G401.6 (cell line): ENCODE results near the gene HCFC1.

Source experiments
- FAIRE-seq: peaks from 2 replicates; lab custom pipeline; 2012; peaks lifted over from hg19 to GRCh38; lab: Jason Lieb, UNC

HCFC1 gene

GRCh38 chrX:153956044-153956907 lies 15.3 kb downstream of the HCFC1 start:
- no peak for FAIRE-seq

- FAIRE-seq: no peak
These were observed 16.3 kb downstream of the HCFC1 start for GRCh38 chrX:153955228-153955732.

DNA sequence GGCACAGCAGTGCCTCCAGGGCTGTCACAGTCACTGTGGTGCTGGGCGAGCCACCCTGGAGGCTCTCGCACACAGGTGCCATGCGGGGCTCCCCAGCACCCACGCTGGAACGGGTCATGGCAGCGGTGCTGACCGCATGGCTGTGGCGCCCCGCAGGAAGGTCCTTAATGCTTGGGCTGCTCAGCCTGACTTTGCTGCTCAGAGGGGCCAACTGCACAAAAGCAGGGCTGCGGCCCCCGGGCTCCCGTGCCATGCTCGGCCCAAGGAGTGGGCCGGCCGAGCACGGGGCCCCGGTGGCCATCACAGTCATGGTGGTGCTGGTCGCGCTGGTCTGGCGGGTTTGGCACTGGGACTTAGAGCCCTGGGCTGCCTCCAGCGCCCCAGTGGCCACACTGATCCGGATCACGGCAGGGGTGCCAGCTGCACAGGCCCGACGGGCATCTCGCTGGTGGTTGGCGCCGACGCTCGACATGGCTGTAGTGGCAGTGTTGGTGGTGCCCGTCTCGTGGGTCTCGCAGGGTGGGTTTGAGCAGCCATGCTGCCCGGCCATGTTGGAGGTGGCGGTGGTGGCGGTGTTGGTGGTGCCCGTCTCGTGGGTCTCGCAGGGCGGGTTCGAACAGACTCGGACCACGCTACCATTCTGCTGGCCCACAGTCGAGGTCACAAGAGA lies 16.9 kb downstream of the HCFC1 start:
- no peak for FAIRE-seq

- no peak for FAIRE-seq
These were observed 17.6 kb downstream of the HCFC1 start for GRCh38 chrX:153953892-153954557.

DNA sequence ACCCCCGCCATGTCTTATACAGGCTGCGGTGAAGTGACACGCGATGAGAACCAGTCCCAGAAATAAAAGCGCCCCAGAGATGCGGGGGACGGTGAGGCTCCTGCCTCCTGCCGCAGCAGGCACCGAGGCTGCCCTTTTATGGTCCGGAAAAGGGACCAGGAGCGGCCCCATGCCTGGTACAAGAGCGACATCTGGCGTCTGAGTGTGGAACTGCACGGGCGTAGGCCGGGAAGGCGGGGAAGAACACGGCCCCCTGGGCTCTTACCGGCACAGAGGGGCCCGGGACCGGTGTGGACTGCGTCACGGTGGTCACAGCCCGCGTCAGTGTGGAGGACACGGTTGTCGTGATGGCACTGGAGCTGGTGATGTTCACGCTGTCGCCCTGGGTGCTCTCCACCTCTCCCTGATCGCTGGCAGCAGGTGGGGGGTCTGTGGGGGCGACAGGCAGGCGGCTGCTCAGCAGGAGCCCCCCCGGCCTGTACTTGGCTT lies 18.2 kb downstream of the HCFC1 start:
- FAIRE-seq: peak; percentile 54

- no peak for FAIRE-seq
These were observed 19.1 kb downstream of the HCFC1 start for GRCh38 chrX:153952373-153953026.

DNA sequence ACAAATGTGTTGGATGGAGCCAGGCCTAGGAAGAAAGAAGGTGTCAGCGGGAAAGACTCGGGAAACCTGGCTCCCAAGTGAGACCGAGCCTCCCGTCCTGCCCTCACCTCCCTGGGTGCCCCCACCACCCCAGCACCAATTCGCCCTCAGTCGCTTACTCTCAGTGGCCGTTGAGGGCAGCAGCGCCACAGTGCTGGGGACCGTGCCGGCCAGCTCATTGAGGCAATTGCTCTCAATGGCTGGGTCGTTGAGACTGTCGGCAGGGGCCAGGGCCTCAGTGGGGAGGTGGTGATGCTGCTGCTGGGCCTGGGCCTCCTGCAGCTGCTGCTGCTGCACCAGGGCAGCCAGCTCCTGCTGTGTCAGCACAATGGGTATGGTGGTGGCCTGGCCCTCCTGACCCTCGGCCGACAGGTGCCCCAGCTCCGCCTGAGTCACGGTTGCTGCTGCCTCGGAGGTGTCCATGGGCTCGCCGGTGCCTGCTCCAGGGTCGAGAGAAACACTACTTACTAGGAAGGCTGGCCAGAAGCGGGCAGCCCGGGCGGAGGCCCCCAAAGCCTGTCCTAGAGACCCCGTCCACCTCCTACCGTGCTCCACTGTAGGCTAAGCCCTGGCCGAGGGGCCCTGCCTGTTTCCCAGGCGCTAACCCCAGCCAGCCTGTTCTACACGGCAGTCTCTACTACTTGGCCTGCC lies 19.8 kb downstream of the HCFC1 start:
- no peak for FAIRE-seq

- no peak for FAIRE-seq
These were observed 21.5 kb downstream of the HCFC1 start for GRCh38 chrX:153950127-153950526.

DNA sequence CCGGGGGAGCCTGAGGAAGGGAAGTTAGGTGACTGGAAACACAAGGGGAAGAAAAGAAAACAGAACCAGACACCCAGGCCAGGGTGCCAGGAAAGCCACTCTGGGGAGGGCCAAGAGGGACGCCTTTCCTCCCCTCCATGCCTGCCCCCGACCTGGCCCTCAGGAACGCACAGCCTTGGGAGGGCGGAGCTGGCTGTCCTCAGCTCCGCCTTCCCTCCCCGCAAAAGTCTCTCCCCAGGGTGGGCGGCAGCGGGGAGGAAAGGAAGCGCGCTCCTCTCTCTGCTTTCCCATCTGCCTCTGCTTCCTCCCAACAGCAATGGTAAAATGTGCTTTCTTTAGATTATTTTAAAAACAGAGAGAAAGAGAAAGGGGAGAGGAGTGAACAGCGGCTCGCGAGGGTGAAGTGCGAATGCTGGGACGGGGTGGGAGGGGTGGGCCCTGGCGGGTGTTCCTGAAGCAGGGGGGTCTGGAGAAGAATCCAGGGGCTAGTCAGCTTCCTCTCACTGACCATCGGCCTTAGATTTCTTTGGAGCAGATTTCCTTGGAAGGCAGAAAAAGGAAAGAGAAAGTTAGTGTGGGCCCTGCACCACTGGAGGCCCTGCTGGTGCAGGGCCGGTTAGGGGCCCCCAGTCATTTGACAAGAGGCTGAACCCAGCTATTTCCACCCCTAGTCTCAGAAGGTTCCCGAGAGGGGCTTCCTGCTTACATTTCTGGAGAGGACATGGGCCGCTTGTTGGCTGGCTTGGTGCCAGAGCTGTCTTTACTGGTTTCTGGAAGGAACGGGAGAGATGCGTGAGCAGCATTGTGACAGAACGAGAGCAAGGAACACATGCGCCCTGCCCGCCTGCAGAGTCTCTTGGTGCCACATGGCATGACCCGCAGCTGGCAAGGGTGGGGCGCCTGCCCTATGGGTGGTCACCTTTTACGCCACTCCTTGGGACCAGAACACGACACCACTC lies 22.5 kb downstream of the HCFC1 start:
- no peak for FAIRE-seq

GRCh38 chrX:153948002-153948466 lies 23.6 kb downstream of the HCFC1 start:
- FAIRE-seq: peak; percentile 30

- peak; percentile 97 for FAIRE-seq
These were observed 24.4 kb downstream of the HCFC1 start for GRCh38 chrX:153947009-153947769.

GRCh38 chrX:153945956-153946943 lies 25.4 kb downstream of the HCFC1 start:
- FAIRE-seq: no peak

- FAIRE-seq: no peak
These were observed 26.8 kb downstream of the HCFC1 start for GRCh38 chrX:153944800-153945150.

GRCh38 chrX:153944140-153944799 lies 27.3 kb downstream of the HCFC1 start, which contains the start of gene RENBP:
RENBP (minus strand) TSS chrX:153944643; CDS start chrX:153944610, 33 bp downstream.
- FAIRE-seq: no peak

DNA sequence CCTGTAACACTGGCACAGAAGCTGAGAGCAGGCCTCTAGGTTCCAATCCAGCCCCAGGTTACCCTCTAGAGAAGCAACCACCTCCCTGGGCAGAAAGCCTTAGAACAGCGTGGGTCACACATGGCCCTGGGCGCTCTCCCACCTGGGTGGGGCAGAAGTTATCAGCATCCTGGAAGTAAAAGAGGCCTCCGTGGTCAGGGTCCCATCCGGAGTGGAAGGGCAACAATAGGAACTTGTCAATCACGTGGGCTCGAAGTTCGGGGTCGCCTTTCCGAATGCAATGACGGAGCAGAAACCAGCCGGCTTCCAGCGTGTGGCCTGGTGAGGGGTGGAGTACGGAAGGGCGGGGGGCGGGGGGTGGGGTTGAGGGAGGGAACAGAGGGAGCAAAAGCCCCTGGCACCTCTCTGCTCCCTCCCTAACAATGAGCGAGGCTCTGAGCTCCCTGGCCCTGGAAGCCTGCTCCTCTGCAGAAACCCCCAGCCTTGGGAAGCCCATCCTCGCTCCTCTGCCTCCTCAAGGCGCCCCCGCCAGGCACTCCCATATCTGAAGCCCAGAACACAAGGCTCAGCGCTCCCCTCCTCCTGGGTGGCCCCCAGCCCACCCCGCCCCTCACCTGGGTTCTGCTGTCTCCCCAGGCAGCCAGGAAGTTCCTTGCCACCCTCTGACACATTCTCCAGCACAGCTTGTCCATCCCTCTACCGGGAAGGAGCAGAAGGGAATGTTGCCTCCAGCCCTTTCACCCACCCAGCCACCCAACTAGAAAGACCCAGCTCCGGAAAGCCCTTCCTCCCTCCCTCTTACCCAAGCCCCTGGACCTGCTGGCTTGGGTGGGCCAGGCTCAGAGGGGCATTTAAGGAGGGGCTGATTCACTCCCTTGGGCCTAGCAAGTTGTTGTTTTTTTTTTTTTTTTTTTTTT lies 30.0 kb downstream of the HCFC1 start:
- FAIRE-seq: no peak

DNA sequence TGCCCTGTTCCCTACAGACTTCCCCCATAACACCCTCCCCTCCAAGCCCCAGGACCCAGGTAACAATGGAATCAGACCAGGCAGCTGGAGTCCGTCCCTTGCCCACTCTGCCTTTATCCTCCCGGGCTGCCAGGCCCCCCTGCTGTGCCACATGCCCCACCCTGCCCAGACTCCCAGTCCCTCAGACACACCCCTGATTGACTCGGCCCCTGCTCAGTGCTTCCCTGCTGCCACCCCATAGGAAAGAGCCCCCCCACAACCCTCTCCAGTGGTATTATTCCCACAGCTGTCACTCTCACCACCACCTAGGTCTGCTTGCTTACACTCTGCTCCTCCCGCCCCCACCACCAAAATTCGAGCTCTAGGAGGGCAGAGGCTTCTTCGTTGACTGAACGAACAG lies 32.0 kb downstream of the HCFC1 start:
- no peak for FAIRE-seq
